Choroid plexus epithelial cell (primary cell): ENCODE measurements around the gene PCSK9.

ENCODE experiments used
- DNase-seq: peaks from one replicate; pipeline ENCODE4 v3.0.0-alpha.2; 2010; ENCODE audit warnings: low read depth
- H3K4me3 ChIP-seq: 2 replicates; pipeline ENCODE4 v1.5.1; 2011; ENCODE audit warnings: low read depth, mild to moderate bottlenecking, control low read depth, low read length, moderate library complexity
- TF ChIP-seq, protein P1 (sequence below): conservative IDR thresholded peaks from 2 replicates; pipeline ENCODE4 v1.5.1; 2011; ENCODE audit warnings: low read depth, mild to moderate bottlenecking, control low read depth, inconsistent platforms, low read length, moderate library complexity

The PCSK9 gene

DNA sequence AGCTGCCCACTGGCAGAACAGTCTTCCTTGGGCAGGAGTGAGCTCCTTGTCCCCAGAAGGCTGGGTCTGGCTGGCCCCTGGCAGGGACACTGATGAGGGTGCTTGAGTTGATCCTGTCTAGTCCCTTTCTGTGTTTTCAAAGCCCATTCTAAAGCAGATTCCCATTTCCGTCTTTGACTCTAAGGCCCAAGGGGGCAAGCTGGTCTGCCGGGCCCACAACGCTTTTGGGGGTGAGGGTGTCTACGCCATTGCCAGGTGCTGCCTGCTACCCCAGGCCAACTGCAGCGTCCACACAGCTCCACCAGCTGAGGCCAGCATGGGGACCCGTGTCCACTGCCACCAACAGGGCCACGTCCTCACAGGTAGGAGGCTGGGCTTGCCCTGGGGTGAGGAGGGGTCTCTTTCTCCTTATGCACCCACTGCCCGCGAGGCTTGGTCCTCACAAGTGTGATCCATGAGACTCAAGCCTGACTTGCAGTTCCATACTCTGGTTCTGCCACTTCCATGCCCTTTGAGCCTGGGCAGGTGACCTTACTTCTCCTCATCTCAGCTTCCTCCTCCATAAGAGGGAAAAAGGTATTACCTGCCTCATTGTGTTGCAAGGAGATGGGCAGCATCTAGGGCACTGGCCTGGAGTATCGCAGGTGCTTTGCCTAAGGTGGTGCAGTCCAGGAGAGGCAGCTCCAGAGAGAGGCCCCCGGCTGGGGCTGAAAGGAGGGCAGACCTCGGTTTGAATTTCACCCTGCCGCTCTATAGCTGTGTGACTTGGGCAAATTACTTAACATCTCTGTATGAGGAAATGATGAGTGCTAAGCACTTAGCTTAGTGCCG is 20.2 kb downstream of the PCSK9 start:
- no peak for DNase-seq

DNA sequence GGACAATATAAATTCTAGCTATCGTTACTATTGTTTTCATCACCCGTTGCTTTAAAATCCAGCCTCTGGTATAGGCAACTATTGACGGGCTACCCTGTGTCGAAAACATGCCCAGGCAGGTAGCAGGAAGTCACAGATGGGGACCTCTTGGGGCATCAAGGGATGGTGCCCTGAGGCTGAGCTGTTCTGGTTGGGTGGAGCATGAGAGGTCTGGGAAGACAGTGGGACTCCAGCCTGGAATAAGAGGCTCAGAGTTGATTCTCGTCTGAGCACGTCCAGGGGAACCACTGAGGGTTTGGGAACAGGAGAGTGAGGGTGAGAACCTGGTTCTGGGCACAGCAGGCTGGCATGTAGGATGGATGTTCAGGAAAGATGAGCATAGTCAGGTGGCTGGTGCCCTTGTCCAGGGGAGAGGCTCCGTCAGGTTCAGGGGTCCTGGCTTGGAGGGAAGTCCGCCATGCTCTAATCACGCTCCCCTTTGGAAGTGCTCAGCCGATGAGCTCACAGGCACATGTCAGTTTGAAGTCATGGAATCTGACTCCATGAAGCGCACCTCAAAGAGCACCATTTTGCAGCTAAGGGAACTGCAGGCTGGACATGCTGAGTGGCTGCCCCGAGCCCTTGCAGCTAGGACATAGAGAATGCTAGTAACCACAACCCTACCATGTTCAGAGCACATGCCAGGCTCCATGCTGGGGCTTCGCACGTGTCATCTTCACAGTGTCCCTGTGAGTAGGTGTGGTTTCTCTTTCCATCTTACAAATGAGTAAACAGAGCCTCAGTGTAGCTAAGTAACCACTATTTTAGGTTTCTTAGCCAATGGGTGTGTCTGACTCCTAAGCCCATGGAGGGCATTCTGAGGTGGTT is 21.0 kb downstream of the PCSK9 start:
- H3K4me3 ChIP-seq = no peak overlapping the region
- DNase-seq = peak; percentile 69
- TF ChIP-seq, protein P1, sequence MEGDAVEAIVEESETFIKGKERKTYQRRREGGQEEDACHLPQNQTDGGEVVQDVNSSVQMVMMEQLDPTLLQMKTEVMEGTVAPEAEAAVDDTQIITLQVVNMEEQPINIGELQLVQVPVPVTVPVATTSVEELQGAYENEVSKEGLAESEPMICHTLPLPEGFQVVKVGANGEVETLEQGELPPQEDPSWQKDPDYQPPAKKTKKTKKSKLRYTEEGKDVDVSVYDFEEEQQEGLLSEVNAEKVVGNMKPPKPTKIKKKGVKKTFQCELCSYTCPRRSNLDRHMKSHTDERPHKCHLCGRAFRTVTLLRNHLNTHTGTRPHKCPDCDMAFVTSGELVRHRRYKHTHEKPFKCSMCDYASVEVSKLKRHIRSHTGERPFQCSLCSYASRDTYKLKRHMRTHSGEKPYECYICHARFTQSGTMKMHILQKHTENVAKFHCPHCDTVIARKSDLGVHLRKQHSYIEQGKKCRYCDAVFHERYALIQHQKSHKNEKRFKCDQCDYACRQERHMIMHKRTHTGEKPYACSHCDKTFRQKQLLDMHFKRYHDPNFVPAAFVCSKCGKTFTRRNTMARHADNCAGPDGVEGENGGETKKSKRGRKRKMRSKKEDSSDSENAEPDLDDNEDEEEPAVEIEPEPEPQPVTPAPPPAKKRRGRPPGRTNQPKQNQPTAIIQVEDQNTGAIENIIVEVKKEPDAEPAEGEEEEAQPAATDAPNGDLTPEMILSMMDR = no peak

More for the DNA sequence above, 20.2 kb downstream of the PCSK9 start:
- H3K4me3 ChIP-seq = no peak overlapping the region
- TF ChIP-seq, protein P1 = no peak

DNA sequence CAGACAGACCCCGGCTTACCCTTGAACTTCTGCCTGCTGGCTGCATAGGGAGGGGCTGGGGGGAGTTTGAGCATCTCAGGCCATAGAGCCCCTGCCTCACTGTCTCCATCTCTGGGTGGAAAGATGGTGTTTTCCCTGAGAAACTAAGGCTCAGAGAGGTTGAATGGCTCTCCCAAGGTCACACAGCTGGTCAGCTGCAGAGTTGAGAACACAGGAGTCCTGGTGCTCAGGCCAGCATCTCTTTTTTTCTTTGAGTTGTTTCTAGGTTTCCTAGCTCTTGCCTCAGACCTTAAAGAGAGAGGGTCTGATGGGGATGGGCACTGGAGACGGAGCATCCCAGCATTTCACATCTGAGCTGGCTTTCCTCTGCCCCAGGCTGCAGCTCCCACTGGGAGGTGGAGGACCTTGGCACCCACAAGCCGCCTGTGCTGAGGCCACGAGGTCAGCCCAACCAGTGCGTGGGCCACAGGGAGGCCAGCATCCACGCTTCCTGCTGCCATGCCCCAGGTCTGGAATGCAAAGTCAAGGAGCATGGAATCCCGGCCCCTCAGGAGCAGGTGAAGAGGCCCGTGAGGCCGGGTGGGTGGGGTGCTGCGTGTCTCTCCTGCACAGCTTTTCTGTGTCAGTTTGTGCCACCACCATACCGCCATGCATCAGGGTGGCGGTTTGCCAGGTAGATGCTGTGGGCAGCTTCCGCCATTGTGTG is 21.8 kb downstream of the PCSK9 start:
- no peak overlapping the region for H3K4me3 ChIP-seq
- TF ChIP-seq, protein P1 = no peak
- DNase-seq = no peak

DNA sequence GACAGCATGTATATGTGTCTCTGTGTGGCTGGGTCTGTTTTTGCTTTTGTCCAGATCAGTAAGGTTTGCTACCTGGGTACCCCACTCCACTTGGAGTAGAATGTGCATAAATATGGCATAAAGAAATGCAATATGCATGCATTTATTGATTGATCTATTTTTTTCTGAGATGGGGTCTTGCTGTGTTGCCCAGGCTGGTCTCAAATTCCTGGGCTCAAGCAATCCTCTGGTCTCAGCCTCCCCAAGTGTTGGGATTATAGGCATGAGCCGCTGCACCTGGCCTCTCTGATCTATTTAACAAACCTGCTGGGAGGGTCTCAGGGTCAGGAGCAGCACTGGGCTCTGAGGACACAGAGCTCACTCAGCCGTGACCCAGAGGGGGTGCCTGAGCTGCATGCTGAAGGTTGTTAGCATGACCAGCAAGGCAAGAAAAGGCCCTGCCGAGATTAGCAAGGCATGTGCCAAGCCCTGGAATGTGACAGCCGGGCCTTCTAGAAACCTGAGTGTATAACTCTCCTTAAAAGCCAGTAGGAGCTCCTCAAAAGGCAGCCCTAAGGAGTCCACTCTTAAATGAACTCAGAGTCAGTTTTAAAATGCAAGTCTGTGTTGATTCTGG is 22.5 kb downstream of the PCSK9 start:
- no peak for DNase-seq
- no peak overlapping the region for H3K4me3 ChIP-seq
- TF ChIP-seq, protein P1 = no peak

DNA sequence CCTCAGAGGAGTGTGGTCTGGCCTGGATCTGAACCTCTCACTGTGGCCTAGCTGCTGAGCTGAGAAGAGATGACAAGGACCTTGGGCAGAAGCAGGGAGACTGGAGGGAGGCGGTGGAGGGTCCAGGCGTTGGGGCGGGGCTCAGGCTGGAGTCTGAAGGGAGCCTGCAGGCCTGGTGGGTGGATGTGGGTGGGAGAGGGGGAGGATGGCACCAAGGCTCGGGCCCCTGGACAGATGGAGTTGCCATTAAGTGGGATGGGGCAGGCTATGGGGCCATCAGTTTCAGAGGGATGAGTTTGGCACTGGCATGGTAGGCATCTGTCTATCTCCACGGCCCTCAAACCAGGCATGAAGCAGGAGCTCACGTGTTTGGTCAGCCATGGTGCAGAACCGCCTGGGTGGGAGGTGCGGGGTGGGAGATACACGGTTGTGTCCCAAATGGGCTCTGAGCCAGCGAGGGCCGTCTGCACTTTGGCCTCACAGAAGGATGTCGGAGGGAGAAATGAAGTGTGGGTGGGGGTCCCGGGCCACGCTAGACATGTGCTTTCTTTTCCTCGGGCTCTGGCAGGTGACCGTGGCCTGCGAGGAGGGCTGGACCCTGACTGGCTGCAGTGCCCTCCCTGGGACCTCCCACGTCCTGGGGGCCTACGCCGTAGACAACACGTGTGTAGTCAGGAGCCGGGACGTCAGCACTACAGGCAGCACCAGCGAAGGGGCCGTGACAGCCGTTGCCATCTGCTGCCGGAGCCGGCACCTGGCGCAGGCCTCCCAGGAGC is 23.6 kb downstream of the PCSK9 start:
- DNase-seq = no peak
- TF ChIP-seq, protein P1 = no peak

DNA sequence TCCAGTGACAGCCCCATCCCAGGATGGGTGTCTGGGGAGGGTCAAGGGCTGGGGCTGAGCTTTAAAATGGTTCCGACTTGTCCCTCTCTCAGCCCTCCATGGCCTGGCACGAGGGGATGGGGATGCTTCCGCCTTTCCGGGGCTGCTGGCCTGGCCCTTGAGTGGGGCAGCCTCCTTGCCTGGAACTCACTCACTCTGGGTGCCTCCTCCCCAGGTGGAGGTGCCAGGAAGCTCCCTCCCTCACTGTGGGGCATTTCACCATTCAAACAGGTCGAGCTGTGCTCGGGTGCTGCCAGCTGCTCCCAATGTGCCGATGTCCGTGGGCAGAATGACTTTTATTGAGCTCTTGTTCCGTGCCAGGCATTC is 24.2 kb downstream of the PCSK9 start:
- no peak for DNase-seq
- TF ChIP-seq, protein P1 = no peak

More for the DNA sequence above, 23.6 kb downstream of the PCSK9 start:
- no peak overlapping the region for H3K4me3 ChIP-seq

More for the DNA sequence above, 24.2 kb downstream of the PCSK9 start:
- no peak overlapping the region for H3K4me3 ChIP-seq
